KOPT-K1 (cell line): ENCODE measurements around the gene ISYNA1.

ENCODE experiments used
- H3K27ac ChIP-seq: fragments of 200-600 bp; sonication (generic); 2 replicates; pipeline ENCODE4 v1.5.1; 2016; ENCODE audit warnings: antibody characterized with exemption, mild to moderate bottlenecking, low read depth, low read length; ENCODE audit not compliant: poor library complexity, severe bottlenecking
- H3K36me3 ChIP-seq: fragments of 200-600 bp; sonication (generic); 2 replicates; pipeline ENCODE4 v1.5.1; 2017; ENCODE audit warnings: antibody characterized with exemption, mild to moderate bottlenecking, low read length, moderate library complexity; ENCODE audit not compliant: insufficient read depth
- H3K9me3 ChIP-seq: fragments of 200-600 bp; sonication (generic); 2 replicates; pipeline ENCODE4 v1.5.1; 2017; ENCODE audit warnings: antibody characterized with exemption, low read length, mild to moderate bottlenecking; ENCODE audit not compliant: insufficient read depth, poor library complexity, severe bottlenecking

ISYNA1 gene

DNA sequence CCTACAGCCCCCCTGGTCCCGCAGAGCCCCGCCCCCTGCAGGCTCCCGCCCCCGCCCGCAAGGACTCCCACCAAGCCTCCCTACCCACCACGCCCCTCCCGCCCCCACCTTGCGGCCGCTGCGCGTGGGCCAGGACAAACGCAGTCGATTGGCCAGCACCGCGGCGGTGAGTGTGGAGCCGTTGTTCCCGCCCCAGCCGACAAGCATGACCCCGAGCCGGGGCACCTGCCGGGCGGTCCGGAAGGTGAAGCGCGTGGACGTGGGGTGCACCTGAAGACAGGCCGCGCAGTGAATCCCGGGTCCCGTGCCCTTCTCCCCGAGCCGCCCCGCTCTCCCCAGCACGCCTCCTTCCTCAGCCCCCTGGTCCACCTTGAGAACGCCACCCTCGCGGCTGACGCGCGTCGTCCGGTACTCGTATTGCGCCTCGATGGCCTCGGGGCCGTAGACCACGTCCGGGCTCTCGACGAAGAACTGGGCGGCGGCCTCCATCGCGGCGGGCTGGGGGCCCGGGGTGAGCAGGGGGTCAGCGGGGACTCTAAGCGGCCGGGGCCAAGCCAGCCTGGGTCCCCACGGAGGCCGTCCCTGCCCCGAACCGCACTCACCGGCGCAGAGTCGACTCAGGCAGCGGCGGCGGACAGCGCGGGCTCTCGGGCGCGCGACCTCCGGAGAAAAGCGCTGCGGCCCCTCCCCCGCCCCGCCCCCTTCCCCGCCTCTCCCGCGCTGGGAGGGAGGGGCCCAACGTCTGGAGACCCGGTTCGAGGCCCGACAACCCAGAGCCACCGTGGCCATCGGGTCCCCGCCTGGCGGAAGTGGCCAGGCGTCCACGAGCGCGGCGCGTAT is at the start of gene ISYNA1:
ISYNA1 (minus strand) TSS at position 643 of the 840 bp plus-strand sequence; CDS start at position 489, 154 bp downstream.
- no peaks in the 10 kb centered on the region for H3K9me3 ChIP-seq
- H3K27ac ChIP-seq, result peak within 1 kb of the TSS; percentile 21
- H3K36me3 ChIP-seq, result peaks cover 30% of the 10 kb centered on the region

DNA sequence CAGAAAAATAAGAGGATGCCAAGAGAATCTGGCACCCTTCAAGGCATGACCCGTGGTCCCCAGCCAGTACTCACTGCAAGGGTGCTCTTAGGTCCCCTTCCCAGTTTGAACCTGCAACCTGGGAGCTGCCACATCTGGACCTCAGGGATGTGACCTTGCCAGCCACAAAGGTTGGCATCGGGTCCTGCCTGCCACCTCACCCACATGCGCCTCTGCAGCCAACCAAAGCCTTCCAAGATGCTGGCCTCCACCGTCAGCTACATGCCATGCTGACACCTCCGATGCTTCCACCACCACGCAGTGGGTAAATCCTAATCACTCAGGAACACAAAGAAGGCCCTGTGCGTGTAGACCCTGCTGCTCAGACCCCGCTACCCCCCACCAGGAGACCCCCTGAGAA is 48.8 kb upstream of the ISYNA1 start:
- H3K27ac ChIP-seq, result no peak overlapping the region

GRCh38 chr19:18484992-18485391 is 47.1 kb upstream of the ISYNA1 start:
- no peaks in the 10 kb centered on the region for H3K9me3 ChIP-seq
- no peak overlapping the region for H3K27ac ChIP-seq
- no peaks in the 10 kb centered on the region for H3K36me3 ChIP-seq

More for the DNA sequence above, 48.8 kb upstream of the ISYNA1 start:
- Histone ChIP-seq H3K36me3 (no peaks in the 10 kb centered on the region), H3K9me3 (no peaks in the 10 kb centered on the region)

GRCh38 chr19:18483119-18483890 is 45.4 kb upstream of the ISYNA1 start:
- Histone ChIP-seq H3K9me3 (no peaks in the 10 kb centered on the region), H3K36me3 (no peaks in the 10 kb centered on the region), H3K27ac (no peak overlapping the region)

DNA sequence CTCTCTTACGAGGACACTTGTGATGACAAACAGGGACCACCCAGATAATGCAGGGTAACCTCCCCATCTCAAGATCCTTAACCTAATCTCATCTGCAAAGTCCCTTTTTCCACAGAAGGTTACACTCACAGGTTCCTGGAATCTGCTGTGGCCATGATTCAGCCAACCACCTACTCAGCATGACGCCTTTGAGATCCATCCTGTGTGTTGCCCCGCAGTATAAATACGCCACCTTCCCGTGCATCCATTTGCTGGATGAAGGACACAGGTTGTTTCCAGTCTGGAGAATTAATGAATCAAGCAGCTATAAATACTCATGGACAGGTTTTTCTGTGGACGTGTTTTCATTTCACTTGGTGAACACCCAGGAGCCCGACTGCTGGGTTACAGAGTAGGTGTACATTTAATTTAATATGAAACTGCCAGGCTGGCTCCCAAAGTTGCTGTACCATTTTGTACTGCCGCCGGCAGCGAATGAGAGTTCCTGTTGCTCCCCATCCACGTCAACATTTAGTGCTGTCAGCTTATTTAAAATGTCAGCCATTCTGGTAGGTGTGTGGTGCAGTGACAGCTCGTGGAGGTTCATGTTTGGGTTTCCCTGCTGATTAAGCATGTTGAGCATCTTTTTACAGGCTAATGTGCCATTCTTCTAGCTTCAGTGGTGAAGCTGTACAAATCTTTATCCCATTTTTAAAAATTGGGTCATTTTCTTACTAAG is 43.7 kb upstream of the ISYNA1 start:
- Histone ChIP-seq H3K36me3 (no peaks in the 10 kb centered on the region), H3K9me3 (no peaks in the 10 kb centered on the region), H3K27ac (no peak overlapping the region)

GRCh38 chr19:18480006-18480691 is 42.2 kb upstream of the ISYNA1 start:
- Histone ChIP-seq H3K27ac (peak overlapping the region; percentile 15), H3K9me3 (no peaks in the 10 kb centered on the region), H3K36me3 (no peaks in the 10 kb centered on the region)

DNA sequence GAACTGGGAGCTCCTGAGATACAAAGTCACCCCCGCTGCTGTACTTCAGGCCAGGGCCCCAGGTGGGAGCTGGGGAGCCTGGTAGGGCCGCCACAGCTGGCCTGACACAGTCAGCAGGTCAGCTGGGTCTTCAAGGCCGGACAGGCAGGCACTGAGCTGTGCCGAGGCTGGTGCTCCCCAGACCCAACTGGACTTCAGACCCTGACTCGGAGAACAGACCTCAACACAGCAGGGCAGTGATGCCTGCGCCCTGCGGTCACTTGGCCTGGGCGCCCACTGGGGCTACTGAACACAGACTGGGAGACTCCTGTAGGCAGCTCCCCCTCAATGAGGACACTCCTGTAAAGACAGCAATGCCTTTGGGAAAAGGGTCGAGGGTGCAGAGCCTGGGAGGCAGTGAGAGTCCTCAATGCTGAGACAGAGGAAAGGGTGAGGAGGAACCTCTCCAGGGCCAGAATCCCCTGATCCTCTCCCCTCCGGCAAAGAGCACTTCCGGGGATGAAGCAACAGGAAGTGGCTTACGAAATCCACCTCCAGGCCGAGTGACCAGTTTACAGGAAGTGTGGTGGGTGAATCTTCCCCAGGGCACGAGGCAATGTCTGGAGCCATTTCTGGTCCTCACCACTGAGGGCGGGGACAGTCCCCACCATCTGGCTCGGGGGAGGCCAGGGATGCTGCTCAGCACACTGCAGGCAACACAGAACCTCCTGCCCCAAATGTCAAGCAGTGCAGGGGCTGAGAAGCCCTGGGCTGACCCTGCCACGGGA is 40.8 kb upstream of the ISYNA1 start:
- Histone ChIP-seq H3K36me3 (no peaks in the 10 kb centered on the region), H3K9me3 (no peaks in the 10 kb centered on the region), H3K27ac (peak overlapping the region; percentile 52)

GRCh38 chr19:18477974-18478373 is 40.0 kb upstream of the ISYNA1 start:
- Histone ChIP-seq H3K9me3 (no peaks in the 10 kb centered on the region), H3K36me3 (no peaks in the 10 kb centered on the region), H3K27ac (no peak overlapping the region)

GRCh38 chr19:18477042-18477779 is 39.3 kb upstream of the ISYNA1 start:
- Histone ChIP-seq H3K9me3 (no peaks in the 10 kb centered on the region), H3K27ac (no peak overlapping the region), H3K36me3 (no peaks in the 10 kb centered on the region)

DNA sequence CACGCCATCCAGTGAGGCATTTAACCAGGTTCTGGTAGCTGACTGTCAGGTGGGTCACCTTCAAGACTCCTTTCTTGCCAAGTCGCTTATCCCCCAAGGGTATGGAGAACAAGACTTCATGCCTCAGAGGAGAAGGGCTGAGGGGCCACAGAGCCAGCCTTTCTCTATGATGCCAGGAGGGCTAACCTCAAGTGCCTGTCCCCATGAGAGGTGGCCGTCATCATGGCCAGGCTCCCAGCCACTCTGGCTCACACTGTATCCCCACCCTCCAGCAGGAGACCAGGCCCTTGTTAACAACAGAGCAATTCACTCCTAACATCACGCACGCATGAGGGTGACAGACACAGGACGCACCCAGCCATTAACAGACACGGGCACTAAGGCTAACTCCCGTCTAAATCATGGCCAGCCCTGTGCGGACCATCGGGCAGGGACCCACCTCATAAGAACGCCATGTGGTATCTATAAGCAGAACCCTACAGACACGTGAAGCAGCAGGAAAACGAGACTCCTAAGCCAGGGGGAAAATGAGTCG is 38.6 kb upstream of the ISYNA1 start:
- H3K36me3 ChIP-seq, result no peaks in the 10 kb centered on the region
- H3K9me3 ChIP-seq, result no peaks in the 10 kb centered on the region
- no peak overlapping the region for H3K27ac ChIP-seq

- peaks cover 6% of the 10 kb centered on the region; the same call in 1 of the 2 replicates for H3K36me3 ChIP-seq
- H3K9me3 ChIP-seq, result no peaks in the 10 kb centered on the region
- H3K27ac ChIP-seq, result no peak overlapping the region
These were observed 37.9 kb upstream of the ISYNA1 start for GRCh38 chr19:18475762-18476331.

GRCh38 chr19:18475004-18475453 is 37.1 kb upstream of the ISYNA1 start:
- H3K36me3 ChIP-seq, result peaks cover 14% of the 10 kb centered on the region; the same call in 1 of the 2 replicates
- H3K27ac ChIP-seq, result no peak overlapping the region
- no peaks in the 10 kb centered on the region for H3K9me3 ChIP-seq

DNA sequence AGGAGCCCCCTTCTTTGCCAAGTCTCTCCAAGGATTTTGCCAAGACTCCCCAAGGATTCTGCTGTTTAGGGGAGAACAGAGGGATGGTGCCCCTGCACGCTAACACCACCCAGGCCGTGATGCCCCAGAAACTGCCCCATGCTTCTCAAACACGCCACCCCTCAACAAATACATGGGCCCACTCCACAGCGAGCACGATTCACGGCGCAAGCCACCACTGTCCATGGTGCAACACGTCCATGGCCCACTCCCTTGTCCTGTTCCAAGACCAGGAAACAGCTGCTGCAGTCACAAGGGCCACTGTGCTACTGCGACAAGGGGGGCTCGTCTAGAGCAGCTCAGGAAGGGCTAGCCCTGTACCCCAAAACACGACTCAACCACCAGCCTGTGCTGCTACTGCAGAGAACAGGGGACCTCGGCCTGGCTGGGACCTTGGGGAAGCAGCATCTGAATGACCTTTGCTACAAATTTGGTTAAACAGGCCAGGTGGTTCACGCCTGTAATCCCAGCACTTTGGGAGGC is 36.5 kb upstream of the ISYNA1 start:
- Histone ChIP-seq H3K36me3 (peaks cover 14% of the 10 kb centered on the region; the same call in 1 of the 2 replicates), H3K9me3 (no peaks in the 10 kb centered on the region), H3K27ac (no peak overlapping the region)
